Lung (tissue), 12 donors: Measurements from ENCODE around the gene TRAF3. TPM values are rescaled to one million over a fixed set of nuclear protein-coding genes. Genes with fewer than 3 reads are reported as not detected.
A peak's percentile ranks its signal among the peaks of the same experiment; 100 is the strongest.
"Not testable (repeated sequence)": the region's sequence is repeated elsewhere in the genome, so short reads cannot be mapped to it uniquely, and the experiment has no call there.

ENCODE experiments used
- ATAC-seq: fragments of 200-7000 bp; cut with Tn5 transposase; one replicate; pipeline ENCODE4 v1.9.1; 2020; ENCODE audit warnings: moderate number of reproducible peaks; ENCODE audit not compliant: insufficient read depth, low FRiP score
- DNase-seq, 3 donors: peaks; one replicate each; pipeline ENCODE4 v3.0.0-alpha.2; 2013 to 2017
- H3K27ac ChIP-seq, 2 donors: one replicate each; pipeline ENCODE4 v1.5.1; 2013; ENCODE audit warnings: mild to moderate bottlenecking in 2 of 2, moderate library complexity in 2 of 2, control low read depth in 1 of 2, inconsistent platforms in 1 of 2, low read depth in 1 of 2, low read length in 1 of 2
- H3K27me3 ChIP-seq, 3 donors: one replicate each; pipeline ENCODE4 v1.5.1; 2013; ENCODE audit warnings: low read length in 2 of 3; ENCODE audit not compliant: control insufficient read depth in 3 of 3, insufficient read depth in 3 of 3
- H3K36me3 ChIP-seq, 4 donors: one replicate each; pipeline ENCODE4 v1.5.1; 2013; ENCODE audit warnings: low read length in 4 of 4, mild to moderate bottlenecking in 1 of 4, moderate library complexity in 1 of 4; ENCODE audit not compliant: control insufficient read depth in 4 of 4, insufficient read depth in 4 of 4
- H3K4me1 ChIP-seq, 5 donors: one replicate each; pipeline ENCODE4 v1.5.1; 2013; ENCODE audit warnings: low read length in 5 of 5, mild to moderate bottlenecking in 2 of 5, moderate library complexity in 1 of 5; ENCODE audit not compliant: control insufficient read depth in 5 of 5, insufficient read depth in 5 of 5
- H3K4me3 ChIP-seq: one replicate; pipeline ENCODE4 v1.5.1; 2013; ENCODE audit warnings: mild to moderate bottlenecking, control low read depth, moderate library complexity
- H3K9ac ChIP-seq, 2 donors: one replicate each; pipeline ENCODE4 v1.5.1; 2013; ENCODE audit warnings: low read length in 2 of 2, control low read depth in 1 of 2; ENCODE audit not compliant: insufficient read depth in 1 of 2
- H3K9me3 ChIP-seq, 4 donors: one replicate each; pipeline ENCODE4 v1.5.1; 2013; ENCODE audit warnings: low read length in 3 of 4, mild to moderate bottlenecking in 1 of 4, moderate library complexity in 1 of 4; ENCODE audit not compliant: control insufficient read depth in 4 of 4, insufficient read depth in 3 of 4
- WGBS, 2 donors: extraction: QIAGEN DNeasy Blood & Tissue Kit; methylation state at CpG; one replicate each; pipeline ENCODE4 v1.1.7; 2013; 5-methylcytosine and 5-hydroxymethylcytosine counted together
- polyA plus RNA-seq, 2 donors: library from polyadenylated mRNA; stranded (reverse); fragments of 200-250 nt; gene quantifications; one replicate each; pipeline ENCODE4 v1.2.1, GENCODE V29; 2013
- total RNA-seq, 2 donors: library from RNA; depleted of rRNA in 1 of 2; stranded (reverse); fragments of >200 nt in 1 of 2; gene quantifications; one replicate each; pipeline ENCODE4 v1.2.1, GENCODE V29; 2014 to 2021
- TF ChIP-seq, protein P1 (sequence below): IDR thresholded peaks from 2 replicates; pipeline ENCODE4 v1.5.1; 2012; ENCODE audit warnings: mild to moderate bottlenecking; ENCODE audit errors: control extremely low read depth, extremely low read depth
- donor health status: control.
- donor health status: control.
- donor health status: Bipolar disorder and iron deficiency.
- donor health status: healthy.
- donor health status: DM: yes; HTN: yes; CAD: no.

TRAF3 gene
- total and polyA plus RNA-seq, 4 donors: 5.7 to 25.5 (median 18.7) TPM

DNA sequence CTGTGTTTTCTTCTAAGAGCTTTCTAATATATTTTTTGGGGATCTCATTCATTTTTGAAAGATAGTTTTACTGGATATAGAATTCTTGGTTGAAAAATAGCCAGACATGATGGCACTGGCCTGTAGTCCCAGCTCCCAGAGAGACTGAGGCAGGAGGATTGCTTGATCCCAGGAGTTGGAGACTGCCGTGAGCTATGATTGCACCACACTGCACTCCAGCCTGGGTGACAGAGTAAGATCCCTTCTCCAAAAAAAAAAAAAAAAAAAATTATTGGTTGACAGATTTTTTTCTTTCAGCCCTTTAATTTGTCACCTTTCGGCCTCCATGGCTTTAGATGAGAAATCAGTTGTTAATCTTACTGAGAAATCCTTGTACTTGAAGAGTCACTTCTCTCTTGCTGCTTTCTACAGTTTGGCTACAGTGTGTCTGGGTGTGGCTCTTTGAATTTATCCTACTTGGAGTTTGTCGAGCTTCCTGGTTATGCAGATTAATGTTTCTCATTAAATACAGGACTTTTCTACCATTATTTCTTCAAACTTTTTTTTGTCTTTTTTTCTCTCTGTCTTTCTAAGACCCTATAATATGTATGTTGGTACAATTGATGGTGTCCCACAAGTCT is 85.0 kb downstream of the TRAF3 start:
- no peak overlapping the region for H3K4me3 ChIP-seq

DNA sequence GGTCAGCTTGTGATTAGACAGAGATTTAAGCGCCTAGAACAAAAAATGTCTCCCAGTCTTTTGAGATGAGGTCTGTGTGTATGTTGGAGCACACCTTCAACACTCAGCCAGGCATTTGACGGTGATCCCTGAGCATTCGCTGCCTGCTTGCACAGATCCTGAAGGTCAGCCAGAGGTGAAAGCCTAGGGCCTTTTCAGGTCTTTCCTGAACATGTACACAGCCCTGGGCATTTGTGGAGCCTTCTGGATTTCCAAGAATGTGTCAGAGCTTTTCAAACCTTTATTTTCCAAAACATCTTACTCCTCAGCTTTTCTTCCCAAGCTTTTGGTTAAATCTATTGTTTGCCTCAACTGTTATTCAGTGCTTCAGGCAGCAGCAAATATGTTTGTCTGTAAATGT is 86.1 kb downstream of the TRAF3 start:
- Histone ChIP-seq H3K9ac (no peak overlapping the region), H3K9me3 (no peaks in the 10 kb centered on the region), H3K27ac (no peak overlapping the region), H3K36me3 (peaks cover 0 to 2% (median 0%) of the 10 kb centered on the region in 4 donors), H3K4me3 (no peak overlapping the region), H3K27me3 (no peaks in the 10 kb centered on the region), H3K4me1 (peaks cover 0 to 2% (median 0%) of the 10 kb centered on the region in 5 donors)
- DNase-seq (no peak), ATAC-seq (no peak)
- TF ChIP-seq, protein P1, sequence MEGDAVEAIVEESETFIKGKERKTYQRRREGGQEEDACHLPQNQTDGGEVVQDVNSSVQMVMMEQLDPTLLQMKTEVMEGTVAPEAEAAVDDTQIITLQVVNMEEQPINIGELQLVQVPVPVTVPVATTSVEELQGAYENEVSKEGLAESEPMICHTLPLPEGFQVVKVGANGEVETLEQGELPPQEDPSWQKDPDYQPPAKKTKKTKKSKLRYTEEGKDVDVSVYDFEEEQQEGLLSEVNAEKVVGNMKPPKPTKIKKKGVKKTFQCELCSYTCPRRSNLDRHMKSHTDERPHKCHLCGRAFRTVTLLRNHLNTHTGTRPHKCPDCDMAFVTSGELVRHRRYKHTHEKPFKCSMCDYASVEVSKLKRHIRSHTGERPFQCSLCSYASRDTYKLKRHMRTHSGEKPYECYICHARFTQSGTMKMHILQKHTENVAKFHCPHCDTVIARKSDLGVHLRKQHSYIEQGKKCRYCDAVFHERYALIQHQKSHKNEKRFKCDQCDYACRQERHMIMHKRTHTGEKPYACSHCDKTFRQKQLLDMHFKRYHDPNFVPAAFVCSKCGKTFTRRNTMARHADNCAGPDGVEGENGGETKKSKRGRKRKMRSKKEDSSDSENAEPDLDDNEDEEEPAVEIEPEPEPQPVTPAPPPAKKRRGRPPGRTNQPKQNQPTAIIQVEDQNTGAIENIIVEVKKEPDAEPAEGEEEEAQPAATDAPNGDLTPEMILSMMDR: no peak
- WGBS, 2 donors: 90 to 91% methylated on average over 3 of the region's 3 CpGs

More for the DNA sequence above, 85.0 kb downstream of the TRAF3 start:
- Histone ChIP-seq H3K27ac (no peak overlapping the region), H3K9ac (no peak overlapping the region), H3K9me3 (no peaks in the 10 kb centered on the region), H3K27me3 (no peaks in the 10 kb centered on the region), H3K36me3 (peaks cover 0 to 2% (median 0%) of the 10 kb centered on the region in 4 donors), H3K4me1 (no peaks in the 10 kb centered on the region)
- TF ChIP-seq, protein P1: no peak
- no peak for ATAC-seq
- DNase-seq: no peak
- WGBS, 2 donors: 80 to 87% methylated on average over 3 of the region's 3 CpGs

DNA sequence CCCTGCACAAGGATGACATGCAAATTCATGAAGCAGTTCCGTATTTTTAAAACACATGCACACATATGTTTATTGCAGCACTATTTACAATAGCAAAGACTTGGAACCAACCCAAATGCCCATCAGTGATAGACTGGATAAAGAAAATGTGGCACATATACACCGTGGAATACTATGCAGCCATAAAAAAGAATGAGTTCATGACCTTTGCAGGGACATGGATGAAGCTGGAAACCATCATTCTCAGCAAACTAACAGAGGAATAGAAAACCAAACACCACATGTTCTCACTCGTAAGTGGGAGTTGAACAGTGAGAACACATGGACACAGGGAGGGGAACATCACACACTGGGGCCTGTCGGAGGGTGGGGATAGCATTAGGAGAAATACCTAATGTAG is 88.7 kb downstream of the TRAF3 start:
- H3K9me3 ChIP-seq, H3K9ac ChIP-seq, H3K27me3 ChIP-seq, H3K4me3 ChIP-seq, H3K4me1 ChIP-seq, H3K27ac ChIP-seq, DNase-seq, ATAC-seq: not testable (repeated sequence)
- WGBS, 2 donors: 96 to 98% methylated on average over 4 of the region's 4 CpGs
- peaks cover 0 to 14% (median 0%) of the 10 kb centered on the region in 4 donors for H3K36me3 ChIP-seq

DNA sequence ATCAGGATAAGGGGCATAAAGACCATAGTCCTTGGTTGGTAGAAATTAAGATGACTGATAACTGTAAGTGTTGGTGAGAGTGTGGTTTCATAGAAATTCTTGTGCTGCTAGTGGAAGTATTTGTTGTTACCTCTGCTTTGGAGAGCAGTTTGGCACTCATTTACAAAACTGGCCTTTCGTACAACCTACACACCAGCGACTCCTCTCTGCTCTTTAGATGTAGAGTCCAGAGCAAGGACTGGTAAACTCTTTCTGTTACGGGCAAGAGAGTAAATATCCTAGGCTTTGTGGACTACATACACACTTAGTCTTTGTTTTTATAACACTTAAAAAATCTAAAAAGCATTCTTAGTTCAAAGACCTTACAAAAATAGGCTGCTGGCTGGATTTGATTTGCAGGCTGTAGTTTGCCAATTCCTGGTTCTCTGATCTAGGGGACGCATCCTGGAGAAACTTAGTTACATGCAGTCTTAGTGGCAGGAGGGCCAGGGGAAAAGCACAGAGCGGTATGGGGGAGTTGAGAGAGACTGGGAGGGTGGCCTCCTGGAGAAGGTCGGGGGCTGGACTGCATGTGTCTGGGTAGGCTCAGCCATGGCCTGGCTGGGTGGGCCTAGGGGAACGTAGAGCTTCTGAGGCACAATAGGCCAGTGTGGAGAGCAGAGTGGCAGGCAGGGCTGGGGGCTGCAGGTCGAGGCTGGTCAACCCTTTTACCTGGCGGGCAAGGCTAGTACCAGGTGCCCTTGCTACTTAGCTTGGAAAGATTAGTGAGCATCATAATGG is 89.9 kb downstream of the TRAF3 start:
- Histone ChIP-seq H3K9ac (no peak overlapping the region), H3K27me3 (no peaks in the 10 kb centered on the region), H3K4me1 (peaks cover 0 to 8% (median 0%) of the 10 kb centered on the region in 5 donors), H3K9me3 (no peaks in the 10 kb centered on the region), H3K4me3 (no peak overlapping the region), H3K27ac (no peak overlapping the region), H3K36me3 (peaks cover under 1 to 19% (median 6%) of the 10 kb centered on the region in 4 donors)
- ATAC-seq: no peak
- peak in 1 of 3 donors; percentile 8 for DNase-seq
- WGBS, 2 donors: 83 to 93% methylated on average over 9 of the region's 9 CpGs
- TF ChIP-seq, protein P1: no peak
